ENCODE measurements around the gene SAMD13.

DNA sequence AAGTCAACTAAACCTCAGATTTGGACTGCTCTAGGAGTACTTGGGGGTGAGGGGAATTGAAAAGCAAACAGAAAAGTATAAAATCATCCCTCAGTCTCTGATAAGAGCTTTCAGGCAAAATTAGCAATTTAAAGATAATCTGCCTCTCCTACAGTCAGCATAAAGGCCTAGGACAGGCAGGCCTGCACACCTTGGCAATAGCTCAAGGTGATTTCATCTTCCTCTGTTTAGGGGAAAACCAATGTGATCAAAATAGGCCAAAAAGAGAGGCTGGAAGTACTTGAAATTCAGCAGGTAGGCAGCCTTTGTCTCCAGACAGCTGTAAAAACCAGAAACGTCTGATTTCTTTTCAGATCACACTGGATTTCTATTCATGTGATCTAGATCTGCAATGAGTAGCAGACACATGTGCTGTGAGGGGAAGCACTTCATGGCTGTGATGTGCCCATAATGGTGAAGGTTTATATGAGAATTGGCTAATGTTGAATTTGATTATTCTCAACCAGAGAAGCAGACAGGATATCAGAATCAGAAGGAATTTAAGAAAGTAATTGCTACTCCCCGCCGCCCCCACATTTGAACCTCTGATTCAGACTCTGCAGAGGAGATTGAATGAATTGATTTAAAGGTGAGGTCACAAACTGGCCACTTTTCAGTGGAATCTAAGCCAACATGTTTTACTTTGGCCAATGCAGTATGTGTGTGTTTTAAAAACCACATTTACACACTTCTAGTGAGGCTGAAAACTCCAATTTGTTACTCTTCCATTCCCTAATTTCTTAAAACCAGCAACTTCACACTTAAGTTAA is 51.0 kb downstream of the SAMD13 start:
- no peak for TF ChIP-seq POLR2AphosphoS5 (IDR thresholded peaks at IDR 0.05; ENCODE audit: low read depth, low read length)
- TF ChIP-seq, protein P1, sequence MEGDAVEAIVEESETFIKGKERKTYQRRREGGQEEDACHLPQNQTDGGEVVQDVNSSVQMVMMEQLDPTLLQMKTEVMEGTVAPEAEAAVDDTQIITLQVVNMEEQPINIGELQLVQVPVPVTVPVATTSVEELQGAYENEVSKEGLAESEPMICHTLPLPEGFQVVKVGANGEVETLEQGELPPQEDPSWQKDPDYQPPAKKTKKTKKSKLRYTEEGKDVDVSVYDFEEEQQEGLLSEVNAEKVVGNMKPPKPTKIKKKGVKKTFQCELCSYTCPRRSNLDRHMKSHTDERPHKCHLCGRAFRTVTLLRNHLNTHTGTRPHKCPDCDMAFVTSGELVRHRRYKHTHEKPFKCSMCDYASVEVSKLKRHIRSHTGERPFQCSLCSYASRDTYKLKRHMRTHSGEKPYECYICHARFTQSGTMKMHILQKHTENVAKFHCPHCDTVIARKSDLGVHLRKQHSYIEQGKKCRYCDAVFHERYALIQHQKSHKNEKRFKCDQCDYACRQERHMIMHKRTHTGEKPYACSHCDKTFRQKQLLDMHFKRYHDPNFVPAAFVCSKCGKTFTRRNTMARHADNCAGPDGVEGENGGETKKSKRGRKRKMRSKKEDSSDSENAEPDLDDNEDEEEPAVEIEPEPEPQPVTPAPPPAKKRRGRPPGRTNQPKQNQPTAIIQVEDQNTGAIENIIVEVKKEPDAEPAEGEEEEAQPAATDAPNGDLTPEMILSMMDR (IDR thresholded peaks at IDR 0.05), result no peak

Measured in Panc1 (cell line).